ENCODE measurements around the gene FAM72B. TPM values are rescaled to one million over a fixed set of nuclear protein-coding genes. Genes with fewer than 3 reads are reported as not detected.
"Not testable (repeated sequence)": the region's sequence is repeated elsewhere in the genome, so short reads cannot be mapped to it uniquely, and the experiment has no call there.

The FAM72B gene
- total RNA-seq (ENCODE audit: insufficient read depth, low replicate concordance): 3.6 TPM

DNA sequence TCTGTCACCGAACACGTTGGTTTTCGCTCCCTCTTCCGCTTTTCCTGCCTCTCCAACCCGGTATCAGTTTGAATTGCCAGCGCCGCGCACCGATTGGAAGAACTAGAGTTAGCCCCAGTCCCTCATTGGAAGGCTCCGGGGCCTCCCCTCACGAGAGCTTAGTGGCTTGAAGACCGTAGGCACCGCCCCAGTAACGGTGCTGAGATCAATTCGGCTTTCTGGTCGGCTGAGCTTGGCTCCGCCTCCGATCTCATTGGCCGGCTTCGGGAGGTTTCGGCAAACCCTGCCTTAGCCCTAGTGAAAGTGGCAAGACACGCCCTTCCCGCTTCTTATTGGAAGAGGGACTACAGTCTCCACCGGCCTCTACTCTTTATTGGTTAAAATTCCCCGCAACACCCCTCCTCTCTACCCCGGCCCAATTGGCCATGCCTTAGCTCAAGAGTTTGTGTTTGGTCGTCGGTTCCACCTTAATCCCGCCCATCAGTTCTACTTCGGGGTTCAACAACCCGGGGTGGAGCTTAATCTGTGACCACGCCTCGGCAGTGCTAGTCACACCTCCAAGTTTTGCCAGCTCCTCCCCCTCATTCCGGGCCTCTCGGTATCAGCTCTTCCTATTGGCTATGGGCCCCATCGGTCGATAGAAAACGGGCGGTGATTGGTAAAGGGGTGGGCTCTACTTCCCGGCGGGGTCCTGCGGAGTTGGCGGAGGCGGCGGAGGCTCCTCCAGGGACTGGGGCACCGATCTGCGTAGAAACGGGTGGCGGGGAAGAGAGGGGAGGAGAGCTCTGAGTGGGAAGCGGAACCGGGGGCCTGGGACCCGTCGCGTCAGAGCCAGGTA is at the start of gene FAM72B, which contains the start of gene SRGAP2C:
Gene FAM72B (minus strand): TSS at position 51 of the 838 bp plus-strand sequence. CDS start 851 bp downstream, outside the sequence.
Gene SRGAP2C (plus strand): TSS at position 686 of the 838 bp plus-strand sequence. CDS start 2,472 bp downstream, outside the sequence.
- DNase-seq (ENCODE audit: low spot score): peak; percentile 99

DNA sequence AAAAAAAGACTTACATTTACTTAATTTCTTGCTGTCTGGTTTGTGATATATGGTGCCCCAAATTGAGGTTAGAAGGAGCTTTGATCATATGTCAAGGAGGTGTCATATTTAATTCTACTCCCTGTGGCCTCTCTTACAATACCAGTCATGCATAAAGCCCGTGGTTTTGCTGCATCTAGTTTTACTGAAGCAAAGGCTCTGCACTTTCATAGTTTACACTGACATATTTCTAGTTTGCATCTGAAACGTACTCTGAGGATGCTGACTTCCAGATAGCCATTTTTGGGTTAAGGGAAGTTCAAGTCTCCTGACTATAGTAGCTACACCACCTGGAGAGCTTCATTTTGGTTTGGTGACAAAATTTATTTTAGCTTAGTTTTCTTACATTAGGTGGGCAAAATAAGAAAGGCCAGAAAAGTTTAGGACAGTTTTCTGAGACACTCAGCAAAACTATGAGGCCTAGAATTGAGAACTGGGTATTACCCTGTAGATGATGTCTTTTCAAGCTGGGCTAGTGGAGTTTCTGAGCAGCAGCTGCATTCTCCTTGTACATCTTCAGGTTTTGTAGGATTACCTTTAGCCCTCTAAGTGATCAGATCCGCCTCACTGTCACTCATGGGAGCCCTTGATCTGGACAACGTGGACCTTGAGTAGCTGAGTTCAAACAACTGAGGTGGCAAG is 48.4 kb upstream of the FAM72B start:
- DNase-seq (ENCODE audit: low spot score): peak; percentile 0

DNA sequence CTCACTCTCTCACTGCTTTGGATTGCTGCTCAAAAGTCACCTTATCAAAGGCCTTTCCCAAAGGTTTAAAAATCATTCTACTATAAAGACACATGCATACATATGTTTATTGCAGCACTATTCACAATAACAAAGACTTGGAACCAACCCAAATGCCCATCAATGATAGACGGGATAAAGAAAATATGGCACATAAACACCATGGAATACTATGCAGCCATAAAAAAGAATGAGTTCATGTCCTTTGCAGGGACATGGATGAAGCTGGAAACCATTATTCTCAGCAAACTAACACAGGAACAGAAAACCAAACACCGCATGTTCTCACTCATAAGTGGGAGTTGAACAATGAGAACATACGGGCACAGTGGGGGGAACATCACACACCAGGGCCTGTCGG is 46.5 kb upstream of the FAM72B start:
- DNase-seq (ENCODE audit: low spot score): not testable (repeated sequence)

DNA sequence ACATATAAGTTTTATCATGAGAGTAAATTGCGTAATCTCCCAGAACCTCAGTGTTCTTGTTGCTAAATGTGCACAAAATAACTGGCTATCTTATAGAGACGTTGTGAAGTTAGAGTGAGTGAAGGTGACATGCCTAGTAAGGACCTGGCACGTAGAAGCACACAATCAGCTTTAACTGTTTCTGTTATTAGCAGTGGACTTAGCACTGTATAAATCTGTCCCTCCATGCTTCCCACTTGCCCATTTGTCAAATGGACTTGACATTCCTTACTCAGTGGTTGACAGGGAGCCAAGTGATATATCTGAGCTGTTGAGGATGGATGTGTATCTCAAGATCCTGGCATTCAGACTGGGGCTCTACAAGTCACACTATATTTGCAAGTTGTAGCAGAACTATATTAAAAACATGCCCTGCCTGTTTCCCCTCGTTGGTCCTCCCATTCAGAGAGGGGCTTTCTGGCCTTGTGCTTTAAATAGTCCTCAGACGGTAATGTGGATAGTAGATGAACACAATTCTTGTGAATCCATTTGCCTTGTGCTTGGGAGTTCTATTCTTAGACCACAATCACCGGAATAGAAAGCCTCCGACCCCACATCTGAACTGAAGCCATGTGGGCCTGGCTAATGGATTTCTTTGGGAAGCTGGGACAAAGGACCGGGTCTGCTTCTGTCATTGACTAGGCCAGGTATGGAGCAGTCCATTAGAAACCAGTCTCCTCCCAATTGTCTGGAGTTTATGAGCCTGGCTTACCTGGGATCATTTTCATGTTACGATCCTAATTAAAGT is 43.6 kb upstream of the FAM72B start:
- not testable (repeated sequence) for DNase-seq (ENCODE audit: low spot score)

DNA sequence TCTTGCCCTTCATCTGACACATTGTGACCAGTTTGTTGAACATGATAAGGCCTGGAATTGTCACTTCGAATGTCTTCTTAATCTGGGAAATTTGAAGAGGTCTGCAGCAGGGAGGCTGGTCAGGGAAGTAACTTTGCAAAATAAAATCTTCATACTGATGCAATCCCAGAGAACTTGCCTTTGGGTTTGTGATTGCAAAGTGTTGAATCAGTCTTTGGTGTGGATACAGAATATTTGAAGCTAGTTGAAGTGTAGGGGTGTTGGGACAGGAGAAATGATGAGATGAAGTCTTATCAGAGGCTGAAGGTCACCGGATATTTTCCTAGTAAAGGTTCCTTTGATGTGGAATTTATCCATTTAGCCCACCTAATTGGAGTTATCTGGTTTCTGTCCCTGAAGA is 42.8 kb upstream of the FAM72B start:
- DNase-seq (ENCODE audit: low spot score): not testable (repeated sequence)

DNA sequence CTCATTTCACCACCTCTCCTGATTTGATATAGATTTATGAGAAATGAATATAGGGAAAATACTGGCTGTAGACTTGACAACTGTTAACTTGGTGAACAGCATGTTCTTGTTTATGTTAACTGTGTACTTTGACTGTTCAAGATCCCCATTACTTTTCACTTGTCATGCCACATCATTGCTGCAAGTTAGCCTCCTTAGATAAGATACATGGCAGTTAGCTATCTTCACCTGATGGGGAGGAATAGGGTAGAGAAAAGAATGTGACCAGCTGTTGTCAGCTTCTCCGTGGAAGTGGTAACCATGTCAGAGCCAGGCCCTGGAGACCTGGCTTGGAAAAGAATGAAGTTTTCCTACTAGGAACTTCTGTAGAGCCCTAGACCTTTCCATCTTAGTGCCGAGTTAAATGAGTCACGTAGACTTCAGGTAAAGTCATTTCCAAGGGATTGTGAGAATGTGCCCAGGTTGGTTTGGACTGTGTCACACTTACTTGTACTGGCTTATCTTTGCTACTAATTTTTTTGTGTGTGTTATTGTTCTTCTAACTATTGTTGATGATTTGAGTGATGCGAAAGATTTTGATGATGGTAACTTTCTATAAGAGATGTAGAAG is 42.3 kb upstream of the FAM72B start:
- DNase-seq (ENCODE audit: low spot score): not testable (repeated sequence)

DNA sequence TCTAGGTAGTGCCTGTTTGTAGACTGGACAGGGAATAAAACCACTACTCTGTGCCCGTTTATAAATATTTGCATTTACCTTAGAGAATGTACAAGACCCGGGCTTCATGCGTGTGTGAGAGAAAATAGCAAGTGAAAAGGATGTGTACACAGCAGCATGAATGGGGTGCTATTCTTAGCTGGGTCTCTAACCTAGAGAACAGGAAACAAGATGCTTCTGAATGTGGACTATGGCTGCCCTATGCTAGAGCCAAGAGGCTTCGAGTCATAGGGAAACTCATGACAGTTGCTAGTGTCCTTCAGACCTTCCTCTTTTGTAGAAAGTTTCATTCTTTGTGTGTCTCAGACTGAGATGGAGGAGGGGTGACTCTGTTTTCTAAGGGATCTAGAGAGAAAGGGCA is 40.6 kb upstream of the FAM72B start:
- DNase-seq (ENCODE audit: low spot score): not testable (repeated sequence)

DNA sequence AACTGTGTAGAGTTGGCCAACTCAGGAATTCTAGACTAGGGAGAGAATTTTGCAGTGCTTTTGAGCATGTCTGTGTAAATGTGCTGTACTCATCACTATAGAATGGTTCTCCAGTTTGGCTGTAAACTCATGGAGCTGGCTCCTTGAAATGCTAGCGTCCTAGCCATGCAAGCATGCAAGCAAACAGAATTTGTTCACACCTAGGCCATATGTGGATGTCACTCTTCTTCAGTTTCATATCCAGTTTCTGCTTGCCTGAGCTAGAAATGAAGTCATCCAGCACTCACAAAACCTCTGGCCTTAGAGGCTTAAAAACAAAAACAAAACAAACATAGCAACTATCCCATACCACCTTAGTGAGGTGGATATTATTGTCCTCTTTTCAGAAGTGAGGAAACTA is 37.6 kb upstream of the FAM72B start:
- not testable (repeated sequence) for DNase-seq (ENCODE audit: low spot score)

DNA sequence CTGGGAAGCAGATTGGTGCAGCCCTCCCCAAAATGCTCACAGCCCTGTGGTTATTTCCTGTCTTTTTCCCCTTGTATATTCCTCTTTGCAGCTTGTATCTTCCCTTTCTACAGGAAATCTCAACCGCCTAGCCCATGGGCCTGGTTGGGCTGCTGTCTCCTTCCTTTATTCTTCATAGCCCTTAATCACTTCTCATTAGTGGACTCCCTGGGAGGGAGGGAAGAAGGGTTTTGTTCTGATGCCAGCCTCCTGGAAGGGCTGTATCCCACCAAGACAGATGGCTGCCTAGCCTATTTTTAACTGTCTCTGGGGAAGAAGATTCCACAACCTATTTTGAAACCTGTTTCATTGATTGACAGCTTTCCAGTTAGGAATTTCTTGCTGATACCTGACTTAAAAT is 32.5 kb upstream of the FAM72B start:
- not testable (repeated sequence) for DNase-seq (ENCODE audit: low spot score)

DNA sequence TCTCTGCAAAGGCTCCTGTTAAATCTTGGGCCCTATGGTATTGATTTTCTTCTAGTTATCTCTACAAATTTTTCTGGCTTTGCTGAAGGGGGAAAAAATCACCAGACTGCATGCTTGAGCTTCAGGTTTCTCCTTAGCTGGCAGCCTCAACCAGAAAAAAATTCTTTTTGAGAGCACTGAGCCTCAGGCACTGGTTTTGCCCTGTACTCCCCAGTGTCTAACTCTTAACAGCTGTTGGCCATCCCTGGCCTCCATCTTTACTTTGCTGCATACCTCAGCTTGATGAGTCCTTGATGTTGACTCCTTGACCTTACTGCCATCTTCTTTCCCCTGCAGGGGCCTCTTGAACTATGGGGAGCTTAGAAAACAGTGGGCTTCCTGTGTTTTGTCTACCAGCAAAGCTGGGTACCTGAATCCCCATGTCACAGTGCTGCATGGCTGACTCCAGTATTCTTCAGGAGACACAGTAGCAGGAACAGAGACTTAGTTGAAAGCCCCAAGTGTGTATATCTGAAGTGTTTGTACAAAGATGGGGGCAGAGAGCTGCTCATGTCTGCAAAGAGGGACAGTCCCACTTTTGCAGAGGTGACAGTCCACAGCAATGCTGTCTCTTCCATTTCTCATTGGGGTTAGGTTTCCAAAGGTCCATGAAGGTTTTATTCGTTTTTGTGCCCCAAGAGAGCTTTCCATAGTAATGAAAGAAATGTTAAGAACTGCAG is 31.7 kb upstream of the FAM72B start:
- not testable (repeated sequence) for DNase-seq (ENCODE audit: low spot score)

DNA sequence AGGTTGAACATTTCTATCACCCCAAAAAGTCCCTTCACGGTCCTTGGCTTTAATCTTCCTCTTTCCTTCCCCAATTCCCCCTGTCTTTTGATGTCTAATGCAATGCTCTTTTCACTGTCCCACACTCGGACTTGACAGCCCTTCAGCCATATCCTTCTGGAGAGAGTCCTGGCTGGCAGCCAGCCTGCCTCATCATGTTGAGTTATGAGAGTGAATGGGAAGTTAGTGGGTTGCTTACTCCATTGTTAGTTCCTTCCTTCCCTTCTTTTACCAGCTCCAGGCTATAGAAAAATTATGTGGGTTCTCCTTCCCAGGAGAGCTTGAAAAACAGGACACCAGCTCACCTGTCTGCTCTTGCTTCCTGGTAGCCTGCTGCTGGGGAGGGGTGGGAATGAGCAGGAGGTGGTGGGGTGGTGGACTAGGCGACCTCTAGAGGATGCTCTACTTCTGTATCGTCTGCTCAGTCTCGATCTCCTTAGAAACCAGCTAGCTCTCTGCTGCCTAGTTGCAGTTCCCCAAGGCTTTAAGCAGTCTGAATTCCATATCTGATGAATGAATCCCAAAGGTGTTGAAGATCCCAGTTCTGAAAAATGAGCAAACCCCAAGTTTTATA is 30.5 kb upstream of the FAM72B start:
- DNase-seq (ENCODE audit: low spot score): not testable (repeated sequence)

DNA sequence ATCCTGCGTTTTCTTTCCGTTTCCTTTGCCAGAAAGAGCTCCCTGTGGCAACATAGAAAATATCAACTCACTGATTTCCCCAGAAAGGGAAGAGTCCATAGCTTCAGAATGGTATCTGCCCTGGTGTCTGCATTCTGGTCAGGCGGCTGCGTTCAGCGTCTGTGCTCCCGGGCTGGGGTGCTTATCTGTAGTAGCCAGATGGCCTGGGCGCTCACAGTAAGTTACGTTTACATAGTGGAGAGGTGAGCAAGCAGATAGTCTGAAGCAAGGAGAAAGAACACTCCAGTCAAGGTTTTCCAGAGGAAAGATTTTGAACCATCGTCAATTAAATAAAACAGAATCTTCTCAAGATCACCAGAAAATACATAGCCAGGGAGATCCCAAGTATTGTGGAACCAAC is 29.4 kb upstream of the FAM72B start:
- DNase-seq (ENCODE audit: low spot score): not testable (repeated sequence)

DNA sequence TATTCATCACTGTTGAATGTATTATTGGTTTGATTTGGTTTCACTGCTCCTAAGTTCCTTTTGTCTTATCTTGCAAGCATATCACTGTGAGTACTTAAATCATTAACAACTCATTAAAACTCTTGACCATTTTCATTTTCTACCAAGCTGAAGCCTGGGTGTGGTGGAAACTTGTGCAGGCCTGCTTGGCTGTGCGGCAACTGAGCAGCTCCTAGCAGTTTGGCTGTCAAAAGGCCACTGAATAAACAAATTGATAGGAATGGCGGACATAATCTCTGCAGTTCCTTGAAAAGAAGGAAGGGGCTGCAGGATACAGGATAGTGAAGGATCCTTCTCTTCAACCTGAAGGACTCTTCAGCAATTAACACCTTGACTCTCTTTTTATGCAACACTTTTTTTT is 26.6 kb upstream of the FAM72B start:
- DNase-seq (ENCODE audit: low spot score): not testable (repeated sequence)

DNA sequence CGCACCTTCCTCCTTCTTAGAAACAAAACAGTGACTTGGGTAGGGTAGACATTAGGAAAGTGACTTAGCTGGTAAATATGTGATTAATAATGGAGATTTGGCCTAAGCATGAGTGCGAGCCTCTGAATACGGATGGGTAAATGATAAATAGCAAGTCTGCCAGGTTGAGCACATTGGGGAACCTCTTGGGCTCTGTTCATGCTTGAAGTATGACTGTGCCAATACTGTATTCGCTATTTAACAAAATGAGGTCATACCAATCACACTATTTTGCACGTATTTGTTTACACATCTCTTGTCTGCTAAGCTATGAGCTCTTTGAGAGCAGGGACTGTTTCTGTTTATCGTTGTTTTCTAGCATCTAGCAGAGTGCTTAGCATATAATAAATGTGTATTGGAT is 24.2 kb upstream of the FAM72B start:
- DNase-seq (ENCODE audit: low spot score): not testable (repeated sequence)

DNA sequence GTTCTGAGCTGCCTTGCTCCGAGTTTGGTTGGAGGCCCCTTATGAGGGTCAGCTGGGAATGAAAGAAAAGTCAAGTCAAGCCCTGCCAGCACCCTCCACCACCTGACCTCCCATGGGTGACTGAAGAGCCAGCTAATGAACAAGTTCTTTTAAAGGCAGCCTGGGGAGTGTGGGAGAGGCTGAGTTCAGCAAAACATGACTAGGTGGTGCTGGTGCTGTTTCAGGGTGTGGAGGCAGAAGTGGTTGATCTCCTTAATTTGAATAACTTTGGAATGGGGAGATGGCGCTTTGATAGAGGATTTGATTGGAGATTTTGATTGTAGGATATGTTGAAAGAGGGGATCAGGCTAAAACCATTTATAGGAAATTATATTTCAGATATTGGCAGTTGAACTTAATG is 23.2 kb upstream of the FAM72B start:
- DNase-seq (ENCODE audit: low spot score): not testable (repeated sequence)

DNA sequence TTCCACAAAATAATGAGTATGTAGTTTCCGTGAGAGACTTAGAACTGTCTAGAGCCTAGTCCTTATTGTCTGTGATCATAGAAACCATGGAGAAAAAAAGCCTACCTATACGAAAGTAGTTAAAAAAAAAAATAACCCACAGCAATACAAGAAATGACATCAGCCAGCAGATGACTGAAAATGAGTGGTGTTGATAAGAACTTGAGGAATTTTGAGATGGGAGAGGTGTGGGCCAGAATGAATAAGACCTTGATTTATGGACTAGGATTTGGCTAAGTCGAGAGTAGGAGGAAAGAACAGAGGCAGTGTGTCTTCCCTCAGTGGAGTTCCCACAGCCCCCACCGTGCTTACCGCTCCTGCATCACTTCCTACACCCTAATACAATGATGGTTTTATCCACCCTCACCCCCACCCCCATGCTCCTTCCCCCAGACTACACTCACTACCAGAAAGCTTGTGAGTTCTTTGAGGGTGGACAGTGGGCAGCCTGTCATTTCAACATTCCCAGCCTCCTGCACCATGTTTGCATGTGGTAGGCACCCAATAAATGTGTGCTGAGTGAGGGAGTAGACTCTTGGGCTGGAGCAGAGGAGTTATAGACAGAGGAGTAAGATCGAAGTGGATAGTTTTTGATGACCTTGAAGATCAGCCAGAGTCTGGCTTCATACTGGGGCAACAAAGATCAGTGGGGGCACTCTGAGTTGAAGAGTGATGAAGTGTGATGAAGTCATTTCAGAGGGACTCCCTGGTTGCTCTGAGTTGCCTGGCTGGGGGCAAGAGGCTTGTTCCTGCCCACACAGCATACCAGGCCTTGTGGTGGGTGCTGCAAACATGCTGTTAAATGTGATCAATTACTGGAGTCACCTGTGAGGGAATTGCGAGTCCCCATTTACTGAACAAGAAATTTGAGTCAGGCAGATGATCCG is 21.9 kb upstream of the FAM72B start:
- not testable (repeated sequence) for DNase-seq (ENCODE audit: low spot score)

DNA sequence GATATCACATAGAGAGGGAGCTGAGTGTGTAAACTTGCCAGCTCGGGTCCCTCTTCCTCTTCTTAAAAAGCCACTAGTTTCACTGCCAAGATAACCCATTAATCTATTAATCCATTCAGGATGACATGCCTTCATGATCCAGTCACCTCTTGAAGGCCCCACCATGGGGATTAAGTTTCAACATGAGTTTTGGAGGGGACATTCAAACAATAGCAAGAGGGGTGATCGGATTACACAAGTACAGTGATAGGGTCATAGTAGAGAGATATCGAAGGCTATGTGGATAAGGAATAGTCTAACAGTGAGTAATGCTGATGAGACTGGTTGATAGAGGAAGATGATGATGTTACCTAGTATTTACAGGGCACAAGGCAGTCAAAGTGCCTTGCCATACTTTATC is 18.8 kb upstream of the FAM72B start:
- DNase-seq (ENCODE audit: low spot score): not testable (repeated sequence)

DNA sequence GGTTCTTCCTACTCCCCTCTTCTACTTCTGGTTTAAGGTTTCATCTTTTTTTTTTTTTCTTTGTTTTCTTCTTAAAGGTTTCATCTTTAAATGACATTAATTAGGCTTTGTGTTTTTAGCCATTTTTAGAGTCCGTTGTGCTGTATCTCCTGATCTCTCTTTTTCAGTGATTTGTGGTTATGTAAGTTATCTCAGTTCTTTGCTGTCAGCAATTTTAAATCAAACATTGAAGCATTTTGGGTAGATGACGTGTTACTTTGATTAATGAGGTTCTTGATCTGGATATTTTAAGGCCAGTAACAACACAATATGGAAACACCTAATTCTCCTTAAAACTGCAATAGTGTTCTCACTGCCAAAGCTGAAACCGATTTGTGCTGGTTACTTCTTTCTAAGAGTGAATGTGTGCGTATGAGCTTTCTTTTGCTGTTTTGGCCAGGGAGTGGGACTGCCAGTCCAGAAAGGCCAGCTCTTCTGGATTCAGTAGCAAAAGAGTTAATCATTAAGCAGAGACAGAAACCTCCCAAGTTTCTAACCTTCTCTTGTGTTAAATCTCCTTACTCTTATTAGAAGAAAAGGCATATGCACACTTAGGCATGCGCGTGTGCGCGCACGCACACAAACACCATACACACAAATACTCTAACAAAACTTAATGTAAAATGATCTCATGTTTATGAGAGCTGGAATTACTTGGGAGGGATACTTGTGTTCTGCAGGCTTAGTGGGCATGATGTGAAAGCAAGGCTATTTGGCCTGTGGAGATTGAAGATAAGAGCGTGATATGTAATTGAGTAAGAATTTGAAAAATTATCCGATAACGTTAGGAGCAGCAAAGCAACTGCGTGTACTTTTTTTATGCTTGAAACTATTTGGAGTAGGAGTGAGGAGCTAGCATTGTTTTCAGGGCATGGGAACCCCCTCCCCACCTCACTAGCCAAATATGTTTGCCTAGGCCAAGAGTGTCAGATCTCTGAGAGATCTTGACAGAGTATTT is 17.1 kb upstream of the FAM72B start:
- peak; percentile 76 for DNase-seq (ENCODE audit: low spot score)
